NOMO-1 (cell line): Measurements from ENCODE around the gene CD226.
"Not testable (repeated sequence)": the region's sequence is repeated elsewhere in the genome, so short reads cannot be mapped to it uniquely, and the experiment has no call there.

Experiments
- DNase-seq, 2 experiments: peaks; one replicate each; lab custom pipeline; 2025; ENCODE audit not compliant: unreplicated experiment in 2 of 2; lab: John Stamatoyannopoulos, UW

Gene CD226

GRCh38 chr18:69947361-69948133, at the start of gene CD226:
Gene CD226, minus strand, starts transcription at chr18:69947873. Its CDS starts 467 bp downstream, at chr18:69947406.
- DNase-seq, result peak in 1 of 2 experiments; percentile 19

GRCh38 chr18:69996951-69997798, 49.5 kb upstream of the CD226 start:
- no peak for DNase-seq

GRCh38 chr18:69996417-69996816, 48.7 kb upstream of the CD226 start:
- DNase-seq, result no peak

DNA sequence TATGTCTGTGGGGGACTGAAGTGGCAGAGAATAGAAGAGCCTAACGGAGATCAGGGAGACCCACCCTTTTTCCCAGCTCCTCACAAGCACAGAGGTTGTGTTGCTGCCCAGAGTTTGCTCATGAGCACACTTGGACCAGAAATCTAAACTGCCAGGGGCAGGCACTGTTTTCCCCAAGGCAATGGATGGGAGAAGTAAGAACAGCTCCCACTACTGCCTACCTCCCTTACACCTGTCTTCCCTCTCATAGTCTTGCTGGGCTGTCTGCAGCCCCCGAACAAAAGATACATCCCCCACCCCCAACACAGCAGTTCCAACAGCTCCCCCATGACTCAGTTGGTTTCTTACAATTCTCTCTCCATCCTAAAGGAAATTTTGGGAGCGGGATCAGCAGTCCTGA, 48.1 kb upstream of the CD226 start:
- DNase-seq, result no peak

DNA sequence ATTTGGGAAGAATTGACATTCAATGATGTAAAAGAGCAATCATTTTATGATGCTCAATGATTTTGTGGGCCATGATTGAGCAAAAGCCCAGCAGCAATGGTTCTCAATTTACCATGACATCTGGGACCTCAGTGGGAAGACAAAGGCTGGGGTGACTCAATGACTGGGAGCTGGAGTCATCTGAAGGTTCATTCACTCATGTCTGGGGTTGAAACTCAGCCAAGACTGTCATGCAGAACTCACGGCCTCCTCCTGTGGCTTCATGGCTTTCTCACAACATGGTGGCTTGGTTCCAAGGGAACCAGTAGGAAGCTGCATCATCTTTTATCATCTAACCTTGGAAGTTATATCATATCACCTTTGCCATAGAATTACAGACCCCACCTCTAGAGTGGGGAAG, 45.1 kb upstream of the CD226 start:
- no peak for DNase-seq

- no peak for DNase-seq
Measured at GRCh38 chr18:69987870-69988269, 40.2 kb upstream of the CD226 start.

DNA sequence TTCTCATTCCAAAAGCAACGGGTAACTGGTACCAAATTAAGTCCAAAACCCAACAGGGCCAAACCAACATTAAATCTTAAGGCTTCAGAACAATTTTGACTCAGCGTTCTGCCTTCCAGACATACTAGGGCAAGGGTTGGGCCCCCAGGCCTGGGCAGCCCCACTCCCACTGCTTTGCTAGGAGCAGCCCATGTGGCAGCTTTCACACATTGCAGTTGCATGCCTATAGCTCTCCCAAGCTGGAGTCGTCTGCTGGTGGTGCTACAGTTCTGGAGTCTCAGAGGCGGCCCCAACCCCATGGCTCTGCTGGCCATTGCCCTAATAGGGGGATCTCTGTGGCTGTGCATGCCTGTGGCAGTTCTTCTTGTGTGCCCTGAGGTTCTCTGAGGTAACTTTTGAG, 37.6 kb upstream of the CD226 start:
- DNase-seq, result no peak

DNA sequence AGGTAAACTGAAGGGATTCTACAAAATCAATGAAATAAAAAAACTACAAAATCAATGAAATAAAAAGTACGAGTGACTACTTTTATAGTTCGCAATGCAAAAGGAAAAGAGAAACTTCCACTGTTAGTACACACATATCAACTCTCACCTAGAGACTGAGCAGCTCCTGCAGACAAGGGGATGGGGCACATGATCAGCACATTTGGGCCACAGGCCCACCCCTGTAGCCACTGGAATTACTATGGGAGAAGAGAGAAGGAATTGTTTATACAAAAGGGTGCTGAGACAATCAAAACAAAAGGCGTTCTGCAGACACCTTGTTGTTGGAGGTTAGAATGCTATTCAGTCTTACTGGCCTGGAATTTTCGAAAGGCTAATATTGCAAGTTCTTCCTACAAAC, 34.7 kb upstream of the CD226 start:
- DNase-seq, result no peak

DNA sequence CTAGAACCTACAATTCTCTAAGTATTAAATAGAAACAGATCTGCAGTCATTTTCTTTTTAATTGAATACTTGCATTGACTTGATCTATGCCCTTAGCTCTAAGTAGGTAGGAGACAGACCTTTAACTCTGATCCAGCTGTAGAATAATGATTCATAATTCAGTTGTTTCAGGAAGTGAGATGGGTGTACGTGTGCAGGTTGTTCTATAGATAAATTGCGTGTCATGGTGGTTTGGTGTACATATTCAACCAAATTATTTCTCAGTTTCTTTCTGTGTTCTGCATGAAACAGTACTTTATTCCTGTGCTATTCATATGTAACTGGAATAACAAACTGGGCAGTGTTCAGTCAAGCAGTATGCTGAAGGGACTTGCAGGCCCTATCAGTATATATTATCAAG, 34.3 kb upstream of the CD226 start:
- no peak for DNase-seq

GRCh38 chr18:69980982-69981804, 33.5 kb upstream of the CD226 start:
- DNase-seq, result no peak

DNA sequence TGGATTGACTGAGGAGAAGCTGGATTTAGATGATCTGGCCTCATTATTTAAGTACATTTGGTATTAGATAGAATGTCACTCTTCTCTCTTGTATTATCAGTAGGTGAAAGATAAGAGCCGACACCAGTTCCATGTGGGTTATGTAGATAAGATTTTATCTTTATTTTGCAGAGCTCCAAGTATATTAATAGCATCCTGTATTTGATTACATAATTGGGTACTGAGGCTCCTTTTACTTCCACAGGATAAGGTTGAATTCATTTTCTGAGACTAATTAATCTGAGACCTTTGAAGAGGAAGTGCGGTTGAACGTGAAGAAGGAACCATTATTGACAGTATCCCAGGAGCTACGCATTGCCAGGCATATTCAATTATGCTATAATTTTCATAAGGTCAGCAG, 32.8 kb upstream of the CD226 start:
- DNase-seq, result no peak

- no peak for DNase-seq
Measured at GRCh38 chr18:69978732-69979715, 31.4 kb upstream of the CD226 start.

- DNase-seq, result not testable (repeated sequence)
Measured at GRCh38 chr18:69975294-69975693, 27.6 kb upstream of the CD226 start.

- DNase-seq, result no peak
Measured at GRCh38 chr18:69974365-69974764, 26.7 kb upstream of the CD226 start.

DNA sequence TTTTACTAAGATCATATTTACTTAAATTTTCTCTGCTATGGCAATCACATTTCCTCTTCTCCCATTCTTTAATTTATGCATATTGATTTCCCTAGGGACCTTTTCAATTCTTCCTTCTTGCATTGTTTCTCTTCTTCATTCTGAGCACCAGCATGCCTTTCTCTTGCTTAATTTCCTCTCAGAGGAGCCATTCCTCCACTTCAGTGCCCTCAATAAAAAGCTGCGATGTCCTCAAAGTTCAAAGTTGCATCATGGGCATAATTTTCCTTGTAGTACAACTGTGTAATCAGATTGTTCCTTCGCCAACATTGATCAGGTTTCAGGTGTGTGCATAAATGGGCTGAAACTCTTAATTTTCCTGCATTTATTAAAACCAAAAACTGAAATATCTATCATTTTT, 21.8 kb upstream of the CD226 start:
- peak in 1 of 2 experiments; percentile 34 for DNase-seq

DNA sequence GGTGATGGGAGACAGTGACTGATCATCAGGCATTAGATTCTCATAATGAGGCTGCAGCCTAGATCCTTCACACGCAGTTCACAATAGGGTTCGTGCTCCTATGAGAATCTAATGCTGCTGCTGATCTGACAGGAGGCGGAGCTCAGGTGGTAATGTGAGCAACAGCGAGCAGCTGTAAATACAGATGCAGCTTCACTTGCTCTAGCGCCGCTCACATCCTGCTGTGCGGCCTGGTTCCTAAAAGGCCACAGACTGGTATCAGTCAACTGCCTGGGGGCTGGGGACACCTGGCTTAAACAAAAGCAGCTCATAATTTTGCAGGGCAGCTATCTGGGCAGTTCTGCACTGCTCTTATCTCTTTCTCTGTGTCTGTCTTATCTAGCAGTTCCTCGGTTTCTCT, 20.4 kb upstream of the CD226 start:
- no peak for DNase-seq

GRCh38 chr18:69963196-69963595, 15.5 kb upstream of the CD226 start:
- no peak for DNase-seq

- no peak for DNase-seq
Measured at GRCh38 chr18:69961718-69962117, 14.0 kb upstream of the CD226 start.

- no peak for DNase-seq
Measured at GRCh38 chr18:69958422-69958821, 10.7 kb upstream of the CD226 start.

- no peak for DNase-seq
Measured at GRCh38 chr18:69957747-69958146, 10.1 kb upstream of the CD226 start.
